Prostate gland (tissue), 2 donors: ENCODE results near the gene PLGRKT.

Source experiments
- CTCF ChIP-seq, 4 experiments: fragments of 200-600 bp in 2 of 4; fragments of 450-650 bp in 2 of 4; sonication (generic) in 2 of 4; IDR thresholded peaks; 1 replicate in 3 of 4; 2 replicates in 1 of 4; pipeline ENCODE4 v1.5.1; 2016 to 2019; ENCODE audit warnings: antibody characterized with exemption in 4 of 4, mild to moderate bottlenecking in 2 of 4, moderate library complexity in 2 of 4
- POLR2A ChIP-seq: fragments of 450-650 bp; IDR thresholded peaks from one replicate; pipeline ENCODE4 v1.6.1; 2016; ENCODE audit warnings: antibody characterized with exemption, mild to moderate bottlenecking
- POLR2AphosphoS5 ChIP-seq: sonication (generic); formaldehyde crosslinking; IDR thresholded peaks from one replicate; pipeline ENCODE4 v1.6.1; 2017; ENCODE audit warnings: antibody characterized with exemption

GRCh38 chr9:5440426-5440825 is 2.7 kb upstream of the PLGRKT start:
- TF ChIP-seq CTCF (IDR thresholded peaks at IDR 0.05), result no peak
- TF ChIP-seq POLR2A, result no peak
- TF ChIP-seq POLR2AphosphoS5, result no peak
